Putamen (tissue), 1 donor: ENCODE measurements around the gene BUD31.
A peak's percentile ranks its signal among the peaks of the same experiment; 100 is the strongest.

Experiments
- DNase-seq: peaks from one replicate; pipeline ENCODE4 v3.0.0-alpha.2; 2016; ENCODE audit warnings: low spot score

The BUD31 gene

DNA sequence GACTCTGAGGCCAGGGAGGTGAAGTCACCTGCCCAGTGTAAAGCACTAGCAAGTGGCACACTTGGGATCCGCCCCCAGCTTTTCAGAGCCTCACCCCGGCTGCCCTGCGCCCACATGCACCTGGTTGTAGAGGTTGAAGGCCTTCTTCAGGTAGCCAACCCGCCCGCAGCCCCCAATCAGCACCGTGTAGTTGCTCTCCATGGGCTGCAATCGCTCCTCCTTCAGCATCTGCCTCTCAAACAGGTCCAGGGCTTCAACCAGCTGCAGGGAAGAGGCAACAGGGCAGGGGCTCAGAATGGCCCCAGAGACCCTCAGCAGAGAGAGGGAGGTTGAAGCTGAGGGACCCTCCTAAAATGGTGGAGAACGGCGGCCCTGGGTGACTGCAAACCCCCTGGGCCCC is 24.4 kb downstream of the BUD31 start:
- DNase-seq = no peak

DNA sequence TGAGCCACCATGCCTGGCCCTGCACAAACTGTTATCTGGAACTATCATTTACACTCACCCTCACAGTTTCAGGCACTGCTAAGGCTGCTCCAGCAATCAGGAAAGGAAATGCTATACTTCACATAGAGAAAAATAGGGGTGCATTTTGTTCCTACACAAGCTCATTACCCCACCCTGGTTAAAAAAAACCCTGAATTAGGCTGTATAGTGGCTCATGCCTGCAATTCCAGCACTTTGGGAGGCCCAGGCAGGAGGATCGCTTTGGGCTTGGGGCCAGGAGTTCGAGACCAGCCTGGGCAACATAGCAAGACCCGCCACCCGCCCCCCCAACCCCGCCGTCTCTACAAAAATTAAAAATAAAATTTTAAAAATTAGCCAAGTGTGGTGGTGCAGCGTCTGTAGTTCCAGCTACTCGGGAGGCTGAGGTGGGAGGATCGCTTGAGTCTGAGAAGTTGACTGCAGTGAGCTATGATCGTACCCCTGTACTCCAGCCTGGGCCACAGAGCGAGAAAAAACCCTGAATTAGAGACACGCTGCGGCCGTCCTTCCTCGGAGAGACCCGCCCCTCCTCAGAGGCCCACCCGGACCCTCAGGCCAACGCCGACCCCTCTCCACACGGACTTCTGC is 29.3 kb downstream of the BUD31 start:
- DNase-seq = no peak

- DNase-seq = peak; percentile 92
These were observed 30.1 kb downstream of the BUD31 start, which contains the start of the genes CPSF4 and PTCD1 for GRCh38 chr7:99438573-99439480. Gene CPSF4, plus strand, starts transcription at chr7:99438943. Its CDS starts 140 bp downstream, at chr7:99439083. Gene PTCD1, minus strand, starts transcription at chr7:99438798. Its CDS starts 3,556 bp downstream, at chr7:99435242.

DNA sequence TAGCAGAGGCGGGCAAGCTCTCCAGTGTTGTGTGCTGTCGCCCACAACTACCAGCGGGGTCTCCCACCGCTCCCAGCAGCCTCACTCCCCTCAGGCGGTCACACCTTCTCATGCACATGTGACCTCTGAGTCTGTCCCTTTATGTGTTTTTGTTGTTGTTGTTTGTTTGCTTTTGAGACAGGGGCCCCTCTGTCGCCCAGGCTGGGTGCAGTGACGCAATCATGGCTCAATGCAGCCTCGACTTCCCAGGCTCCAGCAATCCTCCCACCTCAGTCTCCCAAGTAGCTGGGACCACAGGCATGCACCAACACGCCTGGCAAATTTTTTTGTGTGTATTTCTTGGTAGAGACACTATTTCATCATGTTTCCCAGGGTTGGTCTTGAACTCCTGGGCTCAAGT is 31.4 kb downstream of the BUD31 start:
- no peak for DNase-seq

GRCh38 chr7:99446096-99446495 is 37.3 kb downstream of the BUD31 start:
- no peak for DNase-seq

DNA sequence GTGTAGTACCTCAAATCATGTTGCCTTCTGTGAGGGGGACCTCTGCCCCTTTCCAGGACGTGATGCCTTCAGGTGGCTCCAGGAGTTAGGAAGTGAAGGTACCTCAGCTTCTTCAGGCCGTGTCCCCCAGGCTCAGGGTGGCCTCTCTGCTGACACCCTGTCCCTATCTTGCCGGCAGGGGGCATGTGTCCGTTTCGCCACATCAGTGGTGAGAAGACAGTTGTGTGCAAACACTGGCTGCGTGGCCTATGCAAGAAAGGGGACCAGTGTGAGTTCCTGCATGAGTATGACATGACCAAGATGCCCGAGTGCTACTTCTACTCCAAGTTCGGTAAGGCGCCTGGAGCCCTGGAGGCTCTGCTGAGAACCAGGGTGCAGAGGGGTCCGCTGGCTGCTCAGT is 39.2 kb downstream of the BUD31 start:
- DNase-seq = no peak

GRCh38 chr7:99448855-99449254 is 40.1 kb downstream of the BUD31 start:
- DNase-seq = no peak

DNA sequence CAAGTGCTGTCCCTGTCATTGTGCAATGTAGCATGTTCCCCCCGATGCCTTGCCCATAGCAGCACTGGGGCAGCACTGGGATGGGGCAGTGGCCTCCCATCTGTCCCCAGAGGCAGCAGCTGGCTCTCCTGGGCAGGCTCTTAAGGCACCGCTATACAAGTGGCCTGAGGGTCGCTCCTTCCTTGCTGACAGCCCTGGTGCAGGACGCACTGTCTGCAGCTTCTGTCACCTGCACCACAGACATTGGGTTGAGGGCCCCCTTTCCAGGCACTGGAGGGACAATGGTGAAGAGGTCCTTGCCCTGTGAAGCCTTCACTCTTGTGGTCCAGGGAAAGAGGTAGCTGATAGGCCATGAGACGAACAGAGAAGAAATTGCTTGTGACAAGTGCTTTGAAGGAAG is 40.6 kb downstream of the BUD31 start:
- DNase-seq = no peak

DNA sequence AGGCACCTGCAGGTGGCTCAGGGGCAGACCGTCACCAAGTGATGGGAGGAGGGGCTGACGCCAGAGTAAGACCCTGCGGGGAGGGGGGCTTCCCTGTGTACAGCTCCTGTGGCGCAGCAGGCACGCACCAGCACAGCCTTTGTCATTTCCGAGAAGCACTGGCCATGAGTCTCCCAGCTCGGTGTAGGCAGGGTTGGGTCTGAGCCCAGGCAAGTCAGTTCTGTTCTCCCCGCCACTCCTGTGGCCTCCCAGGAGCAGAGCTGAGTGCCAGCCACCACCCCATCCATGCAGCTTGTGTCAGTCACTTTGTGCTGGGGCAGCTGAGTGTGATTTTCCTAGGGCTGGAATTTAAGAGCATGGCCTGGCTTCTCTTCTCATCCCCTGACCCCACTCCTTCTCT is 43.2 kb downstream of the BUD31 start:
- no peak for DNase-seq

DNA sequence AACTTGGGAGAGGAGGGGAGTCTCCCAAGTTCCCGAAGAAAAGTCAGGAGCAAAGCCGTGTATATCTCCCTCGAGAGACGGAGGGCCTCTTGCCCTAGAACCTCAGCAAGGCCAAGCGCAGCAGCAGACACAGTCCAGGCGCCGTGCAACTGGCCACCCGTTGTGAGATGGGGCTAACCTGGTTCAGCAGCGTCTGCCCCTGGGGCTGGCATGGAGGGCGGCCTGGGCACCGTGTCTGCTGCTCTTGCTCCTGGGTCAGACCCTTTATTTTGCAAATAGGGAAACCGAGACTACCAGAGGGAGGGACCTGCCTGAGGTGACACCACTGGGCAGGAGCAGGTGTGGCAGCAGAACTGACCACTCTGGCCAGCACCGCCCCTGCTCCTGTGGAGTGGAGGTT is 43.8 kb downstream of the BUD31 start:
- no peak for DNase-seq

DNA sequence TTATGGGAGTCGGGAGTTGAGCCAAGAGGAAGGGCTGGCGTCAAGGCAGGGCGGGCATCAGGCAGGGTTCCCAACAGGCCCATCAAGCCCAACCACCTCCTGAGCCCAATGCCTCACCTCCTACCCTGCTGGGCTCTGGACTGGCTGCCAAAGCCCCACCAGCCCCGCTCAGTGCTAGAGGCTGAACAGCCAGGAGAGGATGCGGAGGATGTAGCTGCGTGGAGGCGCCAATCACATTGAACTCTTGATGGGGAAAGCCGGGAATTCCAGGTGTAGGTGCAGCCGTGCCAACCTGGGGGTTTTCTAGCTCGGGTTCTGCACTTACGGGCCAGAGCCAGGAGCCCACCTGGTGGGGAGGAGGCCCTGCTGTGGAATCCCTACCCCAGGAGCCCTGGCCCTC is 44.3 kb downstream of the BUD31 start:
- no peak for DNase-seq

GRCh38 chr7:99455874-99456273 is 47.1 kb downstream of the BUD31 start:
- DNase-seq = no peak

GRCh38 chr7:99456288-99456687 is 47.5 kb downstream of the BUD31 start:
- DNase-seq = no peak

- DNase-seq = no peak
These were observed 48.4 kb downstream of the BUD31 start for GRCh38 chr7:99457050-99457649.

GRCh38 chr7:99457650-99458493 is 49.1 kb downstream of the BUD31 start:
- no peak for DNase-seq

GRCh38 chr7:99459087-99459486 is 50.3 kb downstream of the BUD31 start:
- DNase-seq = no peak

DNA sequence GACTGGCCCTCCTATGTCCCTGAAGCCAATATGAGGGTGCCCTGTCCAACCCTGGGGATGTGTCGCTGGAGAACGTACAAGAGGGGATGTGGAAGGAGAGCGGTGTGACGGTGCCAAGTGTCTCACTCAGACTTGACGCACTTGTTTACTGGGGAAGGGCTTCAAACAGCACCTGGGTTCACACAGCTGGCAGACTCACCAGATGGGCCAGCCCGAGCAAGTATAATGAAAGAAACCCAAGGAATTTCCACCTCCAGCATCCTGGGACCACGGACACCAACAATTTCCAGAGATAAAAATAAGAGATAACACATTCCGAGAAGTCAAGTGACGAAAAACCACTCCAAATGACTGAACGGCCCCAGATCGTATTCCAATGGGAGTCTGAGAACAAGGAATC is 51.9 kb downstream of the BUD31 start:
- DNase-seq = no peak

GRCh38 chr7:99461221-99461620 is 52.5 kb downstream of the BUD31 start:
- DNase-seq = no peak

- no peak for DNase-seq
These were observed 56.6 kb downstream of the BUD31 start for GRCh38 chr7:99465421-99465768.

DNA sequence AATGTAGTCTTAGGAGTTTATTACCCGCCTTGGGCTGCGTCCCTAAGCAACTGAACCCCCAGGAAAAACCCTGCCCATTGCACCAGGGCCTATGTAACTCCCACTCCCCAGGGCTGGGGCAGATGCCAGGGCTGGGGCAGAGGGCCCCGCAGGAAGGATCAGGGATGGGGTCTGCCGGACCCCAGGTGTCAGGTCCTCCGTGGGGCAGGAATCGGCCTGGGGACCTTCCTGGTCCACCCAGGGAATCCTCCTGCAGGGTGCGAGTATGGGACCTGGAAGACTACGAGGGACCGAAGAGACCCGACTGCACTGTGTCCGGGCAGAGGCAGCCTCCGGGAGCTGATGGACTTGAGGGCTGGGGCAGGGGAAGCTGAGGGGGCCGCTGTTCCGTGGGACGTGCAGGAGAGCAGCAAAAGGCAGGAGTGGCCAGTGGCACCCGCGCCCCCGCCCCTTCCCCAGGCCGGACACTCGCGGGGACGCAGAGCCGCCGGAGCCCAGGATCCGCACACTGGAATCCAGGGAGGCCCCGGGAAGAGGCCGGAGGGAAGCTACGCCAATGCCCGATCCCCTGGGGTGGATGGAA is 59.7 kb downstream of the BUD31 start:
- DNase-seq = no peak
